Body of pancreas (tissue), 4 donors: ENCODE results near the gene ITPR2. TPM values are rescaled to one million over a fixed set of nuclear protein-coding genes. Genes with fewer than 3 reads are reported as not detected.

ENCODE experiments used
- ATAC-seq: fragments of 150-250 bp; one replicate; pipeline ENCODE4 v1.9.1; 2016
- DNase-seq, 4 donors: peaks; one replicate each; pipeline ENCODE4 v3.0.0-alpha.2; 2019
- H3K27ac ChIP-seq, 4 donors: fragments of 200-600 bp; sonication (generic); 1 replicate in 3 of 4; 2 replicates in 1 of 4; pipeline versions ENCODE4 v1.5.1 to v1.6.1; 2016 to 2019; ENCODE audit warnings: mild to moderate bottlenecking in 1 of 4, mixed read lengths in 1 of 4, moderate library complexity in 1 of 4
- H3K27me3 ChIP-seq, 2 donors: fragments of 200-600 bp; sonication (generic); one replicate each; pipeline ENCODE4 v1.6.0; 2016; ENCODE audit warnings: mild to moderate bottlenecking in 1 of 2
- H3K36me3 ChIP-seq, 2 donors: fragments of 200-600 bp; sonication (generic); replicated peaks in 1 of 2; 2 replicates each; pipeline ENCODE4 v1.5.1; 2016; ENCODE audit warnings: low read depth in 2 of 2; ENCODE audit not compliant: insufficient read depth in 1 of 2
- H3K4me1 ChIP-seq: fragments of 200-600 bp; sonication (generic); one replicate; pipeline ENCODE4 v1.6.0; 2016
- H3K4me3 ChIP-seq, 2 donors: fragments of 200-600 bp; sonication (generic); 1 replicate in 1 of 2; 2 replicates in 1 of 2; pipeline ENCODE4 v1.5.1; 2016 to 2019
- H3K9me3 ChIP-seq, 3 donors: fragments of 200-600 bp; sonication (generic); 1 replicate in 2 of 3; 2 replicates in 1 of 3; pipeline ENCODE4 v1.5.1; 2016
- POLR2A ChIP-seq, 3 donors: fragments of 450-650 bp; IDR thresholded peaks; one replicate each; pipeline ENCODE4 v1.6.1; 2016; ENCODE audit warnings: antibody characterized with exemption in 3 of 3, mild to moderate bottlenecking in 2 of 3
- WGBS, 2 donors: methylation state at CpG; one replicate each; pipeline ENCODE4 v1.1.5; 2017; 5-methylcytosine and 5-hydroxymethylcytosine counted together
- intact Hi-C: fragments of 100-400 bp; cut with DNase I; formaldehyde crosslinking; loops from one replicate; pipeline ENCODE4 v1.15.1; 2023
- total RNA-seq, 2 donors: library from RNA; depleted of rRNA; stranded (reverse); fragments of >200 nt; gene quantifications; one replicate each; pipeline ENCODE4 v1.1.0, GENCODE V29; 2016
- TF ChIP-seq, protein P1 (sequence below), 7 experiments: fragments of 450-650 bp in 4 of 7; fragments of 200-600 bp in 3 of 7; sonication (generic) in 3 of 7; IDR thresholded peaks; one replicate each; pipeline ENCODE4 v1.5.1; 2016 to 2019; ENCODE audit warnings: antibody characterized with exemption in 7 of 7

ITPR2 gene
- total RNA-seq, 2 donors from 2014 or later = 37.4 to 92.9 TPM

GRCh38 chr12:26800347-26800746 is 32.6 kb downstream of the ITPR2 start:
- Histone ChIP-seq H3K27ac (no peak overlapping the region), H3K27me3 (no peaks in the 10 kb centered on the region), H3K36me3 (no peaks in the 10 kb centered on the region), H3K4me3 (no peak overlapping the region), H3K9me3 (no peaks in the 10 kb centered on the region), H3K4me1 (peaks cover 4% of the 10 kb centered on the region)
- DNase-seq (no peak), ATAC-seq (no peak)
- TF ChIP-seq, protein P1, sequence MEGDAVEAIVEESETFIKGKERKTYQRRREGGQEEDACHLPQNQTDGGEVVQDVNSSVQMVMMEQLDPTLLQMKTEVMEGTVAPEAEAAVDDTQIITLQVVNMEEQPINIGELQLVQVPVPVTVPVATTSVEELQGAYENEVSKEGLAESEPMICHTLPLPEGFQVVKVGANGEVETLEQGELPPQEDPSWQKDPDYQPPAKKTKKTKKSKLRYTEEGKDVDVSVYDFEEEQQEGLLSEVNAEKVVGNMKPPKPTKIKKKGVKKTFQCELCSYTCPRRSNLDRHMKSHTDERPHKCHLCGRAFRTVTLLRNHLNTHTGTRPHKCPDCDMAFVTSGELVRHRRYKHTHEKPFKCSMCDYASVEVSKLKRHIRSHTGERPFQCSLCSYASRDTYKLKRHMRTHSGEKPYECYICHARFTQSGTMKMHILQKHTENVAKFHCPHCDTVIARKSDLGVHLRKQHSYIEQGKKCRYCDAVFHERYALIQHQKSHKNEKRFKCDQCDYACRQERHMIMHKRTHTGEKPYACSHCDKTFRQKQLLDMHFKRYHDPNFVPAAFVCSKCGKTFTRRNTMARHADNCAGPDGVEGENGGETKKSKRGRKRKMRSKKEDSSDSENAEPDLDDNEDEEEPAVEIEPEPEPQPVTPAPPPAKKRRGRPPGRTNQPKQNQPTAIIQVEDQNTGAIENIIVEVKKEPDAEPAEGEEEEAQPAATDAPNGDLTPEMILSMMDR (IDR thresholded peaks at IDR 0.05) = no peak
- TF ChIP-seq POLR2A (IDR thresholded peaks at IDR 0.05) = no peak
- intact Hi-C loops = no loop called here

- Histone ChIP-seq H3K27ac (no peak overlapping the region), H3K9me3 (no peaks in the 10 kb centered on the region), H3K4me1 (peaks cover 4% of the 10 kb centered on the region), H3K27me3 (no peaks in the 10 kb centered on the region), H3K36me3 (no peaks in the 10 kb centered on the region), H3K4me3 (no peak overlapping the region)
- DNase-seq (no peak), ATAC-seq (no peak)
- intact Hi-C loops = no loop called here
- no peak for TF ChIP-seq POLR2A (IDR thresholded peaks at IDR 0.05)
- TF ChIP-seq, protein P1 (IDR thresholded peaks at IDR 0.05) = no peak
Observed at GRCh38 chr12:26799741-26800140, 33.3 kb downstream of the ITPR2 start.

- no peak for DNase-seq
- H3K4me3 ChIP-seq = no peak overlapping the region
- intact Hi-C loops = no loop called here
- no peak for TF ChIP-seq POLR2A (IDR thresholded peaks at IDR 0.05)
- TF ChIP-seq, protein P1 (IDR thresholded peaks at IDR 0.05) = no peak
- no peaks in the 10 kb centered on the region for H3K9me3 ChIP-seq
- no peak overlapping the region for H3K27ac ChIP-seq
- no peaks in the 10 kb centered on the region for H3K4me1 ChIP-seq
- H3K36me3 ChIP-seq = no peaks in the 10 kb centered on the region
- ATAC-seq = no peak
- H3K27me3 ChIP-seq = no peaks in the 10 kb centered on the region
Observed at GRCh38 chr12:26798640-26799039, 34.4 kb downstream of the ITPR2 start.

- DNase-seq (no peak), ATAC-seq (no peak)
- no peaks in the 10 kb centered on the region for H3K27me3 ChIP-seq
- H3K4me3 ChIP-seq = no peak overlapping the region
- no peak for TF ChIP-seq POLR2A (IDR thresholded peaks at IDR 0.05)
- TF ChIP-seq, protein P1 (IDR thresholded peaks at IDR 0.05) = no peak
- WGBS, 2 donors = 54 to 64% methylated on average over 6 of the region's 6 CpGs
- no peak overlapping the region for H3K27ac ChIP-seq
- no peaks in the 10 kb centered on the region for H3K9me3 ChIP-seq
- intact Hi-C loops = no loop called here
- H3K4me1 ChIP-seq = no peaks in the 10 kb centered on the region
- H3K36me3 ChIP-seq = no peaks in the 10 kb centered on the region
Observed at GRCh38 chr12:26798023-26798422, 35.0 kb downstream of the ITPR2 start.

DNA sequence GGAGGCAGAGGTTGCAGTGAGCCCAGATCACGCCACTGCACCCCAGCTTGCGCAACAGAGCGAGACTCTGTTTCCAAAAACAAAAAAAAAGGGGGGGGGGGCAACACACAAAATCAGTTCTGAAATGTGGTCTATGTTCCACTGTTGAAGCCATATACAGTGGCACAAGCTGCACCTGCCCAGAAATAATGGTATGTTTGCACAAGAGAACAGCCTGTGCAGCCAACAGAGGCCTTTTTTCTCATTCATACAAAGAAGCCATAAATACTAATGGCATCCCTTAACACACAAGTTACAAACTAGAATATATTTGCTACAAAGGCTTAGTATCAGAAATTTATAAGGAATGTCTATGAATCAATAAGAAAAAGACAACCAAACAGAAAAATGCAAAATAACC is 37.1 kb downstream of the ITPR2 start:
- DNase-seq (no peak), ATAC-seq (no peak)
- H3K4me3 ChIP-seq = no peak overlapping the region
- WGBS, 2 donors = 94 to 100% methylated on average over 3 of the region's 3 CpGs
- intact Hi-C loops = no loop called here
- H3K4me1 ChIP-seq = peaks cover 11% of the 10 kb centered on the region
- no peaks in the 10 kb centered on the region for H3K36me3 ChIP-seq
- TF ChIP-seq, protein P1 (IDR thresholded peaks at IDR 0.05) = no peak
- no peak for TF ChIP-seq POLR2A (IDR thresholded peaks at IDR 0.05)
- H3K27ac ChIP-seq = no peak overlapping the region
- no peaks in the 10 kb centered on the region for H3K9me3 ChIP-seq
- H3K27me3 ChIP-seq = no peaks in the 10 kb centered on the region
